K562 (cell line): ENCODE data around the gene PLEKHH3. TPM values are rescaled to one million over a fixed set of nuclear protein-coding genes. Genes with fewer than 3 reads are reported as not detected.
A peak's percentile ranks its signal among the peaks of the same experiment; 100 is the strongest.

Experiments
- CHAMP1 ChIP-seq: fragments of 450-650 bp; IDR thresholded peaks from 2 replicates; pipeline ENCODE4 v1.6.1; 2016; ENCODE audit warnings: mild to moderate bottlenecking
- DACH1 ChIP-seq: fragments of 450-650 bp; IDR thresholded peaks from 2 replicates; pipeline ENCODE4 v1.6.1; 2018; ENCODE audit not compliant: partially characterized antibody
- E2F3 ChIP-seq: fragments of 250-450 bp; sonication (Bioruptor Pico); IDR thresholded peaks from 2 replicates; pipeline ENCODE4 v1.4.0; 2020; ENCODE audit warnings: mild to moderate bottlenecking
- EP400 ChIP-seq: fragments of 450-650 bp; IDR thresholded peaks from 2 replicates; pipeline ENCODE4 v1.6.1; 2017; ENCODE audit warnings: antibody characterized with exemption, mild to moderate bottlenecking, moderate library complexity
- KAT7 ChIP-seq: sonication (generic); formaldehyde crosslinking; IDR thresholded peaks from 2 replicates; pipeline ENCODE4 v1.8.0; 2022; ENCODE audit warnings: missing genetic modification reagents, mild to moderate bottlenecking, borderline replicate concordance
- NCOA1 ChIP-seq: fragments of 450-650 bp; IDR thresholded peaks from 2 replicates; pipeline ENCODE4 v1.6.1; 2016; ENCODE audit warnings: low read depth
- NFE2L1 ChIP-seq: fragments of 450-650 bp; IDR thresholded peaks from 2 replicates; pipeline ENCODE4 v1.6.1; 2016; ENCODE audit warnings: missing genetic modification characterization, low read depth, mild to moderate bottlenecking, missing compliant biosample characterization, moderate library complexity, borderline replicate concordance
- NFYB ChIP-seq: IDR thresholded peaks from 2 replicates; pipeline ENCODE4 v1.6.1; 2011; ENCODE audit warnings: mild to moderate bottlenecking, moderate library complexity; ENCODE audit not compliant: insufficient read length; ENCODE audit errors: extremely low read depth
- NKRF ChIP-seq: fragments of 450-650 bp; IDR thresholded peaks from 2 replicates; pipeline ENCODE4 v1.6.1; 2016; ENCODE audit warnings: borderline replicate concordance
- PTBP1 ChIP-seq: fragments of 200-400 bp; formaldehyde crosslinking; IDR thresholded peaks from 2 replicates; pipeline ENCODE4 v1.6.1; 2017; ENCODE audit warnings: low read depth, low read length
- SMAD3 ChIP-seq: fragments of 450-650 bp; formaldehyde crosslinking; conservative IDR thresholded peaks from 2 replicates; pipeline ENCODE4 v1.4.0; 2020; ENCODE audit warnings: mild to moderate bottlenecking
- SMARCB1 ChIP-seq: IDR thresholded peaks from 2 replicates; pipeline ENCODE4 v1.6.1; 2011; ENCODE audit warnings: improper control_type of control experiment, low read depth; ENCODE audit not compliant: insufficient read length
- XRCC5 ChIP-seq: fragments of 200-400 bp; formaldehyde crosslinking; IDR thresholded peaks from 2 replicates; pipeline ENCODE4 v1.6.1; 2017; ENCODE audit warnings: low read depth, mild to moderate bottlenecking, low read length
- ZBTB12 ChIP-seq: fragments of 250-450 bp; sonication (Bioruptor Pico); IDR thresholded peaks from 2 replicates; pipeline ENCODE4 v1.4.0; 2020
- ZBTB7A ChIP-seq: IDR thresholded peaks from 2 replicates; pipeline ENCODE4 v1.6.1; 2011; ENCODE audit warnings: low read depth, mild to moderate bottlenecking, low read length, moderate library complexity, borderline replicate concordance; ENCODE audit not compliant: control insufficient read depth
- ZC3H11A ChIP-seq: IDR thresholded peaks from 2 replicates; pipeline ENCODE4 v1.6.1; 2012; ENCODE audit warnings: low read depth, low read length, improper control_type of control experiment
- ZFP30 ChIP-seq: fragments of 250-450 bp; sonication (Bioruptor Pico); IDR thresholded peaks from 2 replicates; pipeline ENCODE4 v1.8.0; 2022; ENCODE audit warnings: moderate library complexity, mild to moderate bottlenecking, inconsistent platforms, borderline replicate concordance
- ZFP91 ChIP-seq: sonication (generic); formaldehyde crosslinking; IDR thresholded peaks from 2 replicates; pipeline ENCODE4 v1.8.0; 2022; ENCODE audit warnings: mild to moderate bottlenecking, missing genetic modification reagents
- ZNF253 ChIP-seq: fragments of 250-450 bp; sonication (Bioruptor Pico); conservative IDR thresholded peaks from 2 replicates; pipeline ENCODE4 v1.6.1; 2021; ENCODE audit warnings: mild to moderate bottlenecking
- ZNF707 ChIP-seq: fragments of 250-450 bp; sonication (Bioruptor Pico); conservative IDR thresholded peaks from 2 replicates; pipeline ENCODE4 v1.8.0; 2022; ENCODE audit warnings: inconsistent platforms, mild to moderate bottlenecking, moderate library complexity
- ZNF780A ChIP-seq: fragments of 250-450 bp; sonication (Bioruptor Pico); IDR thresholded peaks from 2 replicates; pipeline ENCODE4 v1.5.0; 2021; ENCODE audit warnings: mild to moderate bottlenecking
- polyA plus RNA-seq, 8 experiments: library from polyadenylated mRNA; depleted of rRNA in 4 of 8; stranded (reverse) in 5 of 8; unstranded in 3 of 8; fragments of >200 nt; fragmentation: Nextera tagmentation in 2 of 8; fragmentation: Illumina TruSeq in 1 of 8; extraction: Ambion mirVana in 2 of 8; extraction: Trizol in 1 of 8; gene quantifications; 2 replicates each; pipeline versions ENCODE4 v1.2.1 to v1.2.3, GENCODE V29; 2011 to 2014; ENCODE audit warnings: inconsistent platforms in 1 of 8, missing spikeins in 1 of 8
- total RNA-seq, 7 experiments: library from RNA; depleted of rRNA in 6 of 7; stranded (reverse); fragments of >200 nt in 6 of 7; fragmentation: Illumina TruSeq in 2 of 7; extraction: Trizol in 2 of 7; gene quantifications; 2 replicates each; pipeline versions ENCODE4 v1.2.1 to v1.2.3, GENCODE V29; 2011 to 2021; ENCODE audit warnings: low replicate concordance in 1 of 7

Gene PLEKHH3
- total and polyA plus RNA-seq, 9 of the 15 experiments (the other 6 are each of a cell fraction or from before 2014, with no cell fraction given), result 0.58 to 34.5 (median 5.0) TPM

DNA sequence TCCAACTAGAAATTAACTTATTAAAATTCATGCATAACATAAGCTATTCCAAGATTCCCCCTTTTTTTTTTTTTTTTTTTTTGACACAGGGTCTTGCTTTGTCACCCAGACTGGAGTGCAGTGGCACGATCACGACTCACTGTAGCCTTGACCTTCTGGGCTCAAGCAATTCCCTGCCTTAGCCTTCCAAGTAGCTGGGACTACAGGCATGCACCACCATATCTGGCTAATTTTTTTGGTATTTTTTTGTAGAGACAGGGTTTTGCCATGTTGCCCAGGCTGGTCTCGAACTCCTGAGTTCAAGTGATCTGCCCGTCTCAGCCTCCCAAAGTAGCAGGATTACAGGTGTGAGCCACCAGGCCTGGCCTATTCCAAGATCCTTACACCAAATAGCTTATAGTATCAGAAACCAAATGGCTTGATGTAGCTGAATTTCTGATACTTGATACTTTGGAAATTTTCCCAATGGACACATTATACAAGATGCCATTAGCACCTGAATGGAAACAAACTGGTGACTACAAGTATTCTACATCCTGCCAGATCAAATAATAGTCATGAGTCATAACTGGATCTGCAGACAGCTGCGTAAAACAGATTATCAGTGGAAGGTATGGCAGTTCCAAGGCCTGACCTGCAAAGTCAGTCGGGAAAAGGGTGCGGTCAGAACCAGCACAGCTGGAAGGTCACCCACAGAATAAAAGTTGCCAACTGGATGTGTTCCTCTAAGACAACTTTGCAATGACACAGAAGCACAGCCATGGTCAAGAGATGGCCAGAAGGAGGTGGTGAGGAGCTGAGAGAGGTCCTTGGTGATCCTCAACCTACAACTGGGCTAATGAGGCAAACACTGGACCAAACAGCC lies 52.8 kb downstream of the PLEKHH3 start (continued):
- TF ChIP-seq ZBTB12 (CRISPR knock-in tag) (0 out of 2 replicates have a peak, but pooled peaks have one; percentile 9), PTBP1 (no peak), KAT7 (CRISPR knock-in tag) (no peak), ZNF707 (CRISPR knock-in tag) (no peak), NFYB (no peak), ZFP30 (CRISPR knock-in tag) (no peak), ZNF253 (no peak), DACH1 (peak; percentile 92), E2F3 (CRISPR knock-in tag) (no peak), NFE2L1 (no peak), SMARCB1 (no peak), ZC3H11A (no peak), SMAD3 (CRISPR knock-in tag) (no peak; the same call in 1 of the 2 replicates), EP400 (peak; percentile 37; the same call in 1 of the 2 replicates), XRCC5 (no peak), ZFP91 (CRISPR knock-in tag) (no peak), NKRF (peak; percentile 30; the same call in 1 of the 2 replicates), NCOA1 (peak; percentile 64; the same call in 1 of the 2 replicates), ZNF780A (CRISPR knock-in tag) (no peak), CHAMP1 (no peak), ZBTB7A (no peak)
